HG02938 (cell line): ENCODE results near the gene MKKS.
A peak's percentile ranks its signal among the peaks of the same experiment; 100 is the strongest.
"Not testable (repeated sequence)": the region's sequence is repeated elsewhere in the genome, so short reads cannot be mapped to it uniquely, and the experiment has no call there.

ENCODE experiments used
- ATAC-seq: cut with Tn5 transposase; IDR thresholded peaks from one replicate; pipeline ENCODE4 v1.9.1; 2021; ENCODE audit warnings: mild to moderate bottlenecking, moderate library complexity; ENCODE audit not compliant: unreplicated experiment

MKKS gene

GRCh38 chr20:10449270-10449669 is 15.2 kb upstream of the MKKS start:
- ATAC-seq: no peak

- no peak for ATAC-seq
Observed at GRCh38 chr20:10448270-10449156, 14.5 kb upstream of the MKKS start.

GRCh38 chr20:10447028-10447427 is 13.0 kb upstream of the MKKS start:
- ATAC-seq: peak; percentile 99

GRCh38 chr20:10445758-10446157 is 11.7 kb upstream of the MKKS start:
- ATAC-seq: no peak

GRCh38 chr20:10443936-10444335 is 9.9 kb upstream of the MKKS start:
- no peak for ATAC-seq

GRCh38 chr20:10438217-10438616 is 4.2 kb upstream of the MKKS start:
- ATAC-seq: no peak

GRCh38 chr20:10436053-10436699 is 2.2 kb upstream of the MKKS start:
- no peak for ATAC-seq

GRCh38 chr20:10434832-10435812 is 1.1 kb upstream of the MKKS start, which contains the start of gene SLX4IP:
SLX4IP (plus strand) TSS chr20:10435305; CDS start chr20:10458205, 22,900 bp downstream.
- ATAC-seq: peak; percentile 55

- ATAC-seq: peak; percentile 33
Observed at GRCh38 chr20:10434467-10434831, 427 bp upstream of the MKKS start.

- ATAC-seq: no peak
Observed at GRCh38 chr20:10433014-10433622, 904 bp downstream of the MKKS start.

GRCh38 chr20:10432079-10432478 is 1.9 kb downstream of the MKKS start:
- ATAC-seq: no peak

GRCh38 chr20:10430704-10431103 is 3.3 kb downstream of the MKKS start:
- no peak for ATAC-seq

- no peak for ATAC-seq
Observed at GRCh38 chr20:10430000-10430466, 4.0 kb downstream of the MKKS start.

GRCh38 chr20:10429443-10429981 is 4.5 kb downstream of the MKKS start:
- ATAC-seq: no peak

GRCh38 chr20:10428008-10428407 is 6.0 kb downstream of the MKKS start:
- no peak for ATAC-seq

- ATAC-seq: no peak
Observed at GRCh38 chr20:10427060-10427692, 6.8 kb downstream of the MKKS start.

GRCh38 chr20:10423735-10424134 is 10.3 kb downstream of the MKKS start:
- peak; percentile 73 for ATAC-seq

GRCh38 chr20:10419550-10420133 is 14.4 kb downstream of the MKKS start:
- no peak for ATAC-seq

- ATAC-seq: not testable (repeated sequence)
Observed at GRCh38 chr20:10417218-10417617, 16.8 kb downstream of the MKKS start.
